T-helper 22 cell (primary cell): ENCODE measurements around the gene KIRREL3.

ENCODE experiments used
- DNase-seq: peaks from one replicate; pipeline ENCODE4 v3.0.0-alpha.2; 2020; ENCODE audit warnings: low read depth

KIRREL3 gene

DNA sequence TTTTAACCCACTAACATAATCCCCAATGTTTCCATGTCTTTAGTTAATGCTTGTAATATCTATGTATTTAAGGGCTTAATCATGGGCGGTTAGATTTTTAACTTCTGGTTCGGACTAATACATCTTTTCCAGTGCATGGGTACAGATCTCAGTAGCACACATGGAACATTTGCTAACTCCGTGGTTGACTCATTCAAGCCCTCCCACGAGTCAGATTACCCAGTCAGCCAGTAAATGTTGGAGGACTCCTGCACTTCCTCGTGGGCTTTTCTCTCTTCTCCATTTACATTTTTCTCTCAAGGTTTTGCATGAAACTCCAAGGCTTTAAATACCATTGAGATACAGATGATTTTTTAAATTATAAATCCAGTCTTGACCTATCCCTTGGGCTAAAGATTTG, 331.2 kb downstream of the KIRREL3 start:
- DNase-seq, result no peak

DNA sequence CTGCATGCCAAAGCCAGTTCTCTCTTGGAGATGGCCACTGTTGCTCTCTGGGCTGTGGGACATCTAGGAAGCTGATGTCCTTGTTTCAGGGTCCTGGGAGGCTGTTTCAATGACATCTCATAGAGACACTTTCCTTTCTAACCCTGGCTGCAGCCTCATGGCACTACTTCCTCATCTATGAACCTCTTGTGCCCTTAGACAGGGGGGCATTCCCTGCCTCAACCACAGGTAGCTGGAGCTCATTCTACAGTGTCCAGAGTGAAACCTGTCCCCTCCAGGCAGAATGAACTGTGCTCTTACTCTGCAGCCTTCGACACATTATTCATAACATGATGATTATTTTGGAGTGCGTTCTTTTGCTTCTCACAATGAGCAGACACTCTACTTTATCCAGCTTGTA, 335.9 kb downstream of the KIRREL3 start:
- DNase-seq, result no peak

GRCh38 chr11:126663749-126664592, 336.6 kb downstream of the KIRREL3 start:
- DNase-seq, result no peak

GRCh38 chr11:126662035-126662790, 338.4 kb downstream of the KIRREL3 start:
- no peak for DNase-seq

DNA sequence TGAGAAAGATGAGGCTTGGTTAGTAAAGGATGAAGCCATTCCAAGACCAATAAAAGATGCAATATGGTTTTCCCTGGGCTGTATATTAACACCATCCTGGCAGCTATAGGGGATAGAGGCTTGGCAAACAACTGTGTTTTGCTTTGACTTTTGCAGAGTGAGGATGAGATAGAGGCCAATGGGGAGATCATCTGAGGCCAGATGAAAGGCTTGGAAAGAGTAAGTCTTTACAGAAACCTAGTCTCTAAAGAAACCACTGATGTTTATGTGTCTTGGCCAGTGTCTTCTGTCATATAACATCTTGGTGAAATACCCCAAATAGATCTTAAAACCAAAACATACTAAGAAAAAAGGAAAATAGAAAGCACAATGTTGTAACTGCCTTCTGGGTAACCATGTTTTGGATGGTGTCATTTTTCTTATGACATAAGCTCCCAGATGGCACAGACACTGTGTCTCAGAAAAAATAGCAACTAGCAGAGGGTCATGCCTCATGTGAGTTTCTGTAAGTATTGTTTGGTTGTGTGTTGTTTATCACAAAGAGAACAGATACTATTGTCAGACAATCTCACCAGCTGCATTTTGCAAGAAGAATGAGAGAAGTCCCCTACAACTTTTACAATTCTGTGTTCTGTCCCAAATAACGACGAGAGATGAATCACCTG, 339.7 kb downstream of the KIRREL3 start:
- no peak for DNase-seq

- no peak for DNase-seq
These were observed 340.2 kb downstream of the KIRREL3 start for GRCh38 chr11:126660321-126660720.

GRCh38 chr11:126658306-126659056, 342.1 kb downstream of the KIRREL3 start:
- no peak for DNase-seq

- DNase-seq, result no peak
These were observed 344.8 kb downstream of the KIRREL3 start for GRCh38 chr11:126655807-126656128.

- no peak for DNase-seq
These were observed 345.4 kb downstream of the KIRREL3 start for GRCh38 chr11:126654886-126655806.

DNA sequence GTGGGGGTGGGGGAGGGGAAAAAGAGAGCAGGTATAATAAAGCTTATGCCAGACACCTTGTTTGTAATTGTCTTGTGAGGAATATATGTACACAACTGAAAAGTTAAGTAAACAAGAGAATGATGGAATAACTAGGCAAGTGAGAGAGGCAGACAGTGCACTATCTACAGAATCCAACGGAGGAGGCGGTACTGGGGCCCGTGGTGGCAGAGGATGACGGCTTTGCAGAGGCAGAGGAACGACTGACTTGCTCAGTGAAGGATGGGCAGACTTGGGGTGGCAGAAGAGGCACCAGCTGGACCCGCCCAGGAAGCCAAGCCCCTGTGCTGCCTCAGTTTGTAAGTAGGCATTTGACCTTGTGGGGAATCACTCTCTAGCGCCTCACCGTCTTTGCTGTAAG, 347.5 kb downstream of the KIRREL3 start:
- no peak for DNase-seq

DNA sequence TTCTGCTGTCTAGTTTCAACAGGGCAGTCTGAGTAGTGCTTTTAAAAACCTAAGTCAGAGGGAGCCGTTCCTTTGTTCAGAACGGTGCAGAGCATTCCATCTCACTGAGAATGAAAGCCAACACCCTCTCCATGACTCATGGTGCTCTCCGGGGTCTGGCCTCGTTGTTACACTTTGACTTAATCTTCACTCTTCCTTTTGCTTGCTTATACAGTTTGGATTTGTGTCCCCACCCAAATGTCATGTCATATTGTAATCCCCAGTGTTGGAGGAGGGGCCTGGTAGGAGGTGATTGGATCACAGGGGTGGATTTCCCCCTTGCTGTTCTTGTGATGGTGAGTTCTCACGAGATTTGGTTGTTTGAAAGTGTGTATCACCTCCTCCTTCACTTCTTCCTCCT, 352.8 kb downstream of the KIRREL3 start:
- no peak for DNase-seq

DNA sequence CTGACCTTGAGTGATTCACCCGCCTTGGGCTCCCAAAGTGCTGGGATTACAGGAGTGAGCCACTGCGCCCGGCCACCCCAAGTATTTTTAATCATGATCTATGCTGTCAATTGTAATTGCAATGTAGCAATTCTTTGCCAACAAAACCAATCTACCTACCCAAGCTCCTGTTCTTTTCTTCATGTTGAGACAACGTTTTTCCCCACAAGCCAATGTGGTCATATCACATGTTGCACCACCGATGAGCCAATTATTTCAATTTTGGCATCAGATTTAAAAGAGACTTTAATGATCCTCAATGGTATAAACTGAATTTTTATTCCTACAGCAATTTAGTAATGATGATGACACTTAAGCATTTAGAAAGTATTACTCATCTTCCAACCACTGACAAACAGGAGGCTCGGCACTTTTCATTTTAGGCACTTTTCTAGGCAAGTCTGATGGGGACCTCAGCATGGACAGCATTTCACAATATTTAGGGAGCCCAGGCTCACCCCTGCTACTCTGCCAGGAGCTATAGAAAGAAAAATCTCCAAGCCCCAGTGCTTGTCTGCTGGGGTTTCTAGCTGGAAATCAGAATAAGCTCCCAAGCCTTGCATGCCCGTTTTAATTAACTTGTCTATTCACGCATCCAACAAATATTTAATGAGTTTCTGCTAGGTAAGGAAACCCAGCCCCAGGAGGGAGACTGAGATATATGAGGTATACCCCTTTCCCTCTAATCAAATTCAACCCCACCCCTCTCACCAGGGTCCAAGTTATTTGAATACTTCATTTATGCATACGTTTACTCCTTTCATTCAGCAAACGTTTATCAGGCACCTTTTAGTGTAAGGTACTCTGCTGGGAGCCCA, 353.6 kb downstream of the KIRREL3 start:
- DNase-seq, result no peak

- no peak for DNase-seq
These were observed 355.4 kb downstream of the KIRREL3 start for GRCh38 chr11:126645186-126645585.

DNA sequence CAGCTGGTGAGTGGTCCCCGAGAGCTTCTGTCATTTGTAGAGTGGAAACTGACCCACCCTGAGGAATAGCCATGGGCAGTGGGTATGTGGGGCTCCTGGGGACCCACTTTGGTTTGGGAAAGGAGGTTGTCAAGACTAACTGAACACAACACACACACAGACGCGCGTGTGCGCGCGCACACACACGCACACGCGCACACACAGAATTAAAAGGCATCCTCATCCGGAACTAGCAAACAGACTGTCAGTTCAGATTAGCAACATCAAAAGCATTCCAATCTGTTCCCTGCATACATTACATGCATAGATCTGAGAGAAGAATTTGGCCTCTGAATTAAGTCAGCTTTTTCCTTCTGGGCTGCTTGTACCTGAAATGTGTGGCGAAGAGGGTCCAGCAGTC, 360.4 kb downstream of the KIRREL3 start:
- no peak for DNase-seq

DNA sequence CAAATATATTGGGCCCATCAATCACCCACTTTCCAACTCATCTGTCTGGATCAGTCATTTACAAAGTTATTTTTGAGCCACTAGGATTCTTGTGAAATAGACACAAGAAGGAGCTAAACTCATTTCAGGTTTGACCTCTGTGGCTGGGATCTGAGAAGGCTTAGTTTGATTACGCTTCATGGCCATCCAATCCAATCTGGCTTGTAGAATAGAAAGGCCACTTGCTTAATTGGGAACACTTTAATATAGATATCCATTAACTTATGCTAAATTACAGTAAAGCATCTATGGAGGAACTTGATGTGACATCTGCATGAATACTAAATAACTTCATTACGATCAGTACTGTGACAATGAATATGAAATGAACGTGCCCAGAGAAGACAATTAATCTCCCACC, 360.9 kb downstream of the KIRREL3 start:
- no peak for DNase-seq

DNA sequence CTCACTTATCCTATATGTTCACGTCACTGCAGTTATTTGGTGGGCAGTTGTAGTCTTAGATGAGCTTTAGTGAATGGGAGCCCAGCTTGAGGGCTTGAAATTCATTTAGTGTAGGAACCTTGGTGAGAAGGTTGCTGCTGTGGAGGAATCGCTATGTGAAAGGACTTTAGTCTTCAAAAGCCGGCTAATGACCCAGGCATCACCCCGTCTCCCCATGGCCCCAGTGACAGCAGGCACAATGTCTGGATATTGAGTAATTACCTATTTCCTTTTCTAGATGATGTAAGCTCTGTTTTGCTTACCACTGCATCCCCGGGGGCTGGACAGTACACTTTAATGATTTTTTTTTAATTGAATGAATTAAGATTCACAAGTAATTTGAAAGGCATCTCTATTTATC, 361.9 kb downstream of the KIRREL3 start:
- no peak for DNase-seq

DNA sequence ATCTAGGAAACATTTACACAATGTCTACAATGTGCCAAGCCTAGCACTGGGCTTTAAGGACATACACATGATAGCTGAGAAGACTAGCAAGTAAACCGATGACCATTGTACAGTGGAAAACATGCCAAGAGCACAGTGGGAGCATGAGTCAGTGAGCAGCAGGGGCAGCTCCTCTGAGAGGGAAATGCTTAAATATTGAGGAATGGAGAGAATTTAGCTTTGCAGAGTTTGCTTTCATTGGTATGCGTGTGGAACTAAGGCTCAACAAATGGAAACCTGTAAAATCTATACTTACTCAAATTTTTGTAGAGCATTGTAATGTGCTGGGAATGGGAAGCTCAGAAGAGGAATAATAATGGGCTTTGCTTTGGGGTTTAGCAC, 362.8 kb downstream of the KIRREL3 start:
- no peak for DNase-seq

DNA sequence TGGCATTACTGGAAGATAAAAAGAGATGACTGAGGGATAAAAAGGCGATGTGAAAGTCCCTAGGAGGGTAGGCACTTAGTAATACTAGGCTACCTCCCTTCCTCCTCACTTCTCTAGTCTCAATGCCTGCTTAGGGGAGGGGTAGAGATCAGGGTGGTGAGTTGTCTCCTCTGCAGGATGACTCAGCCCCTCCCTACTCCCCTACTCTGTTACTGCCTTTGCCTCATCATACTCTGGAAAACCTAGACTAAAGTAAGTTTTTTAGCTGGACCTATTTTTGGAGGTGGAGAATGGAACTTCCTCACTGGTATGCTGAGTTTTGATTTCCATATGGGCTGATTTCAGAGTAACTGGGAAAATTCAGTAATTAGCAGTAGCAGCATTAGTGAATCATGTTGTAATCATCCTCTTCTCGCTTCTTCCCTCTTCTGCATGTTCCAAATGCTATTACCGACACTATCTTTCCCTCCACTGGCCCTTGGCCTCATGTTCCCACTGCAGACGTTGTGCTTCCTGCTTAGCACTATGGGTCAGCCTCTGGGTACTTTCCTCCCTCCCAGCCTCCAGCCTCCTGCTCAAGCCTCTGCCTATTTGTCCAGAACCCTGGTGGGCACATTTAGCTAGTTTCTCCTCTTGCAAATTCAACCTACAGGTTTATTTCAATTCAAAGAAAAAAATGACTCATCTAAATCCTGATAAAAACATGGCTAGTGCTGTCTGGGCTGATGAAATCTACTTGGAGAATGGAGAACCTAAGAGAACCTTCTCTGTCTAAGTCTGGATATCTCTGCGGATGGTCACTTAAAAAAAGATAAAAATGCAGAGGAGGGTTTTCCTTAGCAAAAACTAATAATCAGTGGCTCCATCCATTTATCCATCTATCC, 363.4 kb downstream of the KIRREL3 start:
- no peak for DNase-seq

GRCh38 chr11:126635511-126635910, 365.1 kb downstream of the KIRREL3 start:
- DNase-seq, result no peak
